NCI-H146 treated with DMSO at 0.1 percent for 48 hours (cell line): ENCODE measurements around the gene MRPS10.
"Not testable (repeated sequence)": the region's sequence is repeated elsewhere in the genome, so short reads cannot be mapped to it uniquely, and the experiment has no call there.

ENCODE experiments used
- DNase-seq: peaks from one replicate; lab custom pipeline; 2025; ENCODE audit not compliant: unreplicated experiment; lab: John Stamatoyannopoulos, UW

The MRPS10 gene

DNA sequence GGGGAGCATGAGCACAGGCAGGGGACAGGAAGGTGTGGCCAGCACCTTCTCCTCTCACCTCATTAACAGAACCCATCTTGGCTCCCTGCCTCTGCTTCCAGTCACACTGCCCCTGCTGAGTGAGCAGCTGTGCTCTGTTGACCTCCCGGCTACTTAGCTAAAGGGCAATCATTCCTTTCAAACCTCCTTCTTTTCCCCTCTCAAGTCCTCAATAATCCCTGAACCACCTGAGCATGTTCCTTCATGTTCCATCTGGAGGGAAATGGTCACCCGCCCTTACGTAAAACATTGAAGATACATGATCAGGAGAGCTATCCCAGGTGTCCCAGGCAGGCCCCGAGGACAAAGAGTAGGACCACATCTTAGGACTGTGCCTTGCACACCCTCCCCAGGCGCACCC, 21.7 kb upstream of the MRPS10 start:
- no peak for DNase-seq

DNA sequence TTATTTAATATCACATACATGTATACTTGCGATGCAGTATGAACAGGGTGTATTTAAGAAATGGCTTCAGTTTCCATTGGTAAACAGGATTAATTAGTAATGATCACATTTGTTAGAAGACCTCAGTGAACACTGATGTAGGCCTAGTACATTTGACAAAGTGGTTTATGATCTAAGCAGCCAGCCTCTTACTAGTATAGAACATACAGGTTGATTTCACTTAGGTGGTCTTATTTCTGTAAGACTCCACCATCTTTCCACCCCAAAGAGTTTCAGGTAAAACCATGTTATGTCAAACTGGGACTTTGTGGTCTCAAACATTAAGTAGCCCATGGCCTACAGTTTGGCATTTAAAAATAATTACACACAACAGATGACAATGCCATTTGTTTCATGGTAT, 20.2 kb upstream of the MRPS10 start:
- DNase-seq, result no peak

DNA sequence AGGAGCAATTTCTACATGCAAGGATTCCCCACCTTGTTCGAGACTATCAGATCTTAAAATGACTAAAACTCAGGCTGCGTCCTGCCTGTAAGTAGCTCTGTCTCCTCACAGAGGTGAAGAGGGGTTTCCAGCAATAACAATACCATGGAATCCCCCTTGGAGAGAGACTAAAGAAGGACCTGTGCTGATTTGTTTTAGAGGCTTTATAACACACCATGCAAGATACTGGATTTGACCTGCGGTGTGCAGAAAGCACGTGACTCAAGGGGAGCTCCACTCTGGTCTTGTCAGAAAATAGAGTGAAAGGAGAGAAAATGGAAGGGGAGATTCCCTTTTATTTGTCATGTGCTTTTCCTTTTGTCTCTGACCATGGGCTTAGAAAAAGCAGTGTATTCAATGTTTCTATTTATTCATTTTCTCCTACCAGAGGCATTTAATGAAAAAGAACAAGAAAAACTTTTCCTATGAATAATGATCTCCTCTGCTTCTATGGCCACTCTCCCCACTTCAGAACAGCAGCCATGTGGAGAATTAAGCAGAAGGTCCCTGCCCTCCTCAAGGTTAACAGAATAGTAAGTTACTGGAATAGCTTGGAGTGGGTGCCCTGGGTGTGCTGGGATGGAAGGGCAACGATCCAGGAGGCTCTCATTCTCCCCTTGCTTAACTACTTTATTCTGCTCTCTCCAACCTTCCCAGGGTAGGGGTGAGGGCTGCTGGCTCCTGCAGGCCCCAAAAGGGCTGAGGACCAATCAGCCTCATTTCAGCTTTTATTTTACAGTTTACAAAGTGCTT, 19.2 kb upstream of the MRPS10 start:
- DNase-seq, result no peak

GRCh38 chr6:42236030-42236429, 18.4 kb upstream of the MRPS10 start:
- DNase-seq, result no peak

DNA sequence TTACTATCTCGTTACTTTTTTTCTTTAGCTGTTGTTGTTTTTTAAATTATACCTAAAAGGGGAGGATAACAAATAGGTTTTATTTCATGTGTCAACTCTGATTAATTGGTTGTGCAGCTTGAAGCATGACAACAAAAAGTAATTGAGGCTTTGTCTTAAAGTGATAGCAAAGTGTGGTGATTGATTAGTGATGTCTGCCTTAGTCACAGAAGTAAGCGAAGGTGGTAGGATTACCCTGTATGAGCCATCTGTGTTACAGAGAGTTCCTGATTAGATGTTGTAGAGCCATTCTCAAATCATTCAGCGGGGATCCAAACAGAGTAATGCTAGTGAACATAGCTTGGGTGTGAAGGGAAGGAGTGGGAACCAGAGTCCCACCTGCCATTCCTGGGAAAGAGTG, 14.4 kb upstream of the MRPS10 start:
- no peak for DNase-seq

DNA sequence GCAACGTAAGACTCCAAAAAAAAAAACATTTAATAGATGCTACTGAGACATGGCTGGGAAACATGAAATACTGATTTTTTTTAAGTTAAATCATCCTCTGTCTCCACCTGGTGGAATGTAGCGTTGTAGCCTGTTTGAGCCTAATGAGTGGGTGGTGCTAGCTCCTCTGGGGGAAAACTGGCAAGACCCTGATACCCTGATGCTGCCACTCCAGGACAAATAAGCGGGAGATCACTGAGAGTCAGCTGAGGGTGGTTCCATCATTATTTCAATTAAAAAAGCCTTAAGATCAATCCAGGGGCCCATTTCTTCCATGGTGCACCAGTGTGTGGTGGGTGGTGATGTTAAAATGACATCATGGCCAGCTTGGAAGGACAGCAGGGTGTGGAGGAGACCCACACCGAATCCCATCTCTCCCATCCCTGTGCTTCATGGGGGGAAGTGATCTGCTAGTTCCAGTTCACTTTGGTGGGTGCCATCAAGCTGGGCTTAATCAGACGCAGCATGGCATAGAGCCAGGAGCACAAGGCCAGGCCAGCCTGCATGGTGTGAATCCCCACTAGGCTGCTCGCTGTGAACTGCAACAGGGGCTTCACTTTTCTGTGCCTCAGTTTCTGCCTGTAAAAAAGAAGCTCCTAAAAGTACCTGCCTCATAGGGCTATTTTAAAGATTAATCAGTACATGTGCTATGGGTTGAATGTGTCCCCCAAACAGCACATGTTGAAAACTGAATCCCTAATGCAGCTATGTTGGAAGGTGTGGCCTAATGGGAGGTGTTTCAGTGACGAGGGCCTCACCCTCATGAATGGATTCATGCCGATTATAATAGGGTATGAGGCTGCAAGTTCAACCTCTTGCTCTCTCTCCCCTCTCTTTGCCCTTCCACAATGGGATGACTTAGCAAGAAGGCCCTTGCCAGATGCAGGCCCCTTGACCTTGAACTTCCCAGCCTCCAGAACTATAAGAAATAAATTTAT, 13.0 kb upstream of the MRPS10 start:
- DNase-seq, result no peak

DNA sequence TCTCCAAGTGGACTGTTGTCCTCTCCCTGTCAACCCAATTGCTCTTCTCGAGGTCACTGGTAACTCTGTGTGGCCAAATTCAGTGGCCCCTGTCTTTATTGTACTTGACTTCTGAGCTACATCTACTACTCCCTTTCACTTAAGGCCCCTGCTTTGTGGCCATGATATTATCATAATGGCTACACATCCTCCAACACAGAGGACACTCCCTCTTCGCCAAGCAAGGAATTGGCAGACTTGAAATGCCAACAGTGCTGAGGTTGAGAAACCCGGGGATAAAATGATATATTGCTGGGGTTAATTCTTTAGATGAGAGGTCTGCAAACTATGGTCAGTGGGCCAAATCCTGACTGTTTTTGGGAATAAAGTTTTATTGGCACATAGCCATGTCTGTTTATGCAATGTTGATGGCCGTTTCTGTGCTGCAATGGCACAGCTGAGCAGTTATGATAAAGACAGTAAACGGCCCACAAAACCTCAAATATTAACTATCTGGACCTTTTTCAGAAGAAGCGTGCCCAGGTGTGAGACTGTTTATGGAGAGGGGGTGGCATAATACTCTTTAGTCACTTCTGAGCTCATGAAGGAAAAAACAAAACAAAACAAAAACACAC, 12.0 kb upstream of the MRPS10 start:
- DNase-seq, result no peak

DNA sequence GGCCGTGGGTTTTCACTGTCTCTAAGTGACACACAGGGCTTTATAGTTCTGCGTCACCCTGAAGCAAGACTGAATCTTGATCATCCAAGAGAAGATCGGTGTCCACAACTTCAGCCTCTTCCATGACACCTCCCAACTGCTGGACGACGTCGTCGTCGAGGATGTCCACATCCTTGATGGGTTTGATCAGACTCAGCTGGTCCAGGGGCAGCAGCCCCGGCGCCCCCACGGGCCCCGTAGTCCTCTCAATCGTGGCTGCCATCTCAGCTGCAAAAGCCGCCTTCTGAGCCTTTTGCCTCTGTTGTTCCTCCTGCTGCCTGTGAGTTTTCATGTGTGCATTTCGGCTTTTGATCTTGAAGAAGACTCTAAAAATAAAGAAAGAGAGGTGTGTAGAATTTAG, 10.6 kb upstream of the MRPS10 start:
- DNase-seq, result no peak

DNA sequence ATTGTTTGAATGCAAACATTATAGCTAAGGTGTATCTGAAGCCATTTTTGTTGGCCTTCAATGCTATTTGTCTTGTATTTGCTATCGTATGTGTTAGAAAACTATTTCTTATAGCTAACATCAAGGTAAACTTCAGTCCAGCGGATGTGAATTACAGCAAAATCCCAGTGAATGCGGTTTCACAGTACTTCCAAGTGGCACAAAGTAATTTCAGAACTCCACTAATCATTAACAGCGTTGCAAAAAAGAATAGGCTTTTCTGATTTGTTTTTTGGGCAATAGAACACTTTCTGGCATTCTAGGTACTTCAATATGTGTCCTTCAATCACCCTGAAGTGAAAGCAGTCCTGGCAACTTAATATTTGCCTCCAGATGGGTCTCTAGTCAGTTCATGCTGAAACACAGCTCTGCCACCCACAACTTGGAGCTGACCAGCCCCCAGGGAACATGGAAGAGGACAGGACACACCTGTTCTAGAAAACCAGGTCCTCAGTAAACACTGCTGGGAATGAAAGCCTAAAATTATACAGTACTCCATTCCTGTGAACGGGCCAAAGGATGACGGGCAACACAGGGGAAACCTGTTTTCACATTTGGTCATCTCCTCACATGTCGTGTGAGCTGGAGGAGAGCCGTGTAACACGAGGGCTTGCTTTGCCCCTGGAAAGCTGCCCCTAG, 9.7 kb upstream of the MRPS10 start:
- DNase-seq, result no peak

DNA sequence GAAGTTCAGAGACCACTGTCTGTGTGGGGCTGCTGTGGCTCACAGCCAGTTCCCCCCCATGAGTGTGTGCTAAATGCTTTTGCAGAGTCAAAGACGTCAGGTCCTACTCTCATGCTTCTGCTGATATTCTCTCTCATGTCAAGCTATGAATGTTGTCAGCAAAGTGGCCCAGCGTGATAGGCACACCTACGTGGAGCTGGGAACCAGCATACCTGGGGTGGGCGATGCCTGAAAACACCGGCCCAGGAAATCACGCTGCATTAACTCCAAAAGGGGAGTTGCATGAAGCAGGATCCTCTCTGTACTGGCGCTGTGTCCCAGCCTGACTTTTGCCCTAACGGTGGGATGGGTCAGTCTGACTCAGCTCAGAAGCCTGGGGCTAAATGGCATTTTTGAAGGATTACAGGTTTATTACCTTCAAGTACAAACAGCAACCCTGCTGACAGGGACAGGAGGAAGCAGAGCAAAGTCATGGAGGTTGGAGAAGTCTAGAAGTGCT, 9.0 kb upstream of the MRPS10 start:
- DNase-seq, result no peak

- no peak for DNase-seq
Observed at GRCh38 chr6:42226161-42226611, 8.5 kb upstream of the MRPS10 start.

DNA sequence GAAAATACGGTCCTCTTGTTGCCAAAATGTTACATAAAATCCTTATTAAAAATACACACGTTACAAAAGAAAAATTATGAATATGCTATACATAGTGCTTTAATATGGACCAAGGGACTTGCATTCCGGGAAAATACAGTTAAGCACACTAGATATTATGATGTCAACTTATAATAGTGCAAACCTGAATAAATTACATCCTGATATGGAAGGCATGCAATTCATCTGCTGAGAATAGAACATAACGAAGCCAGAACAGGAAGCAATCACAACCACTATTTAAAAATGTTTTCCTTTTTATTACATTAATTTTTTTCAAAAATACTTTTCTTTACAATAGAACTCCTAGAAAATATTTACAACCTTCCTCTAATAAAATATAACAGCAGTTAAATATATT, 7.8 kb upstream of the MRPS10 start:
- no peak for DNase-seq

DNA sequence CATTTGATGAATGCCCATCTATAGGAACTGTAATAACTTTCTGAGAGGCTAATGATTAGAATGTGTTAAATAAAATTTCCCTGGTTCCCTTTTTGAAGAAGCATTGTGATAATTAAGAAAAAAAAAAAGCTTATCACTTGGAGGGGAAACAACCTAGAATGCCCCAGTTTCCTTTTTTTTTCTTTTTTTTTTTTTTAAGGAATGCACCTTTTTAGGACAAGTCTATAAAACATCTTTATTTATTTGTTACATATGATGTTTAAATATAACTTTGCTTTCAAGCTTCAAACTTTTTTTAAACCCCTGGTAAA, 7.3 kb upstream of the MRPS10 start:
- DNase-seq, result no peak

GRCh38 chr6:42224222-42225028, 6.8 kb upstream of the MRPS10 start:
- DNase-seq, result no peak

- no peak for DNase-seq
Observed at GRCh38 chr6:42222448-42222847, 4.8 kb upstream of the MRPS10 start.

- no peak for DNase-seq
Observed at GRCh38 chr6:42221546-42221945, 3.9 kb upstream of the MRPS10 start.

GRCh38 chr6:42220807-42221206, 3.1 kb upstream of the MRPS10 start:
- no peak for DNase-seq

DNA sequence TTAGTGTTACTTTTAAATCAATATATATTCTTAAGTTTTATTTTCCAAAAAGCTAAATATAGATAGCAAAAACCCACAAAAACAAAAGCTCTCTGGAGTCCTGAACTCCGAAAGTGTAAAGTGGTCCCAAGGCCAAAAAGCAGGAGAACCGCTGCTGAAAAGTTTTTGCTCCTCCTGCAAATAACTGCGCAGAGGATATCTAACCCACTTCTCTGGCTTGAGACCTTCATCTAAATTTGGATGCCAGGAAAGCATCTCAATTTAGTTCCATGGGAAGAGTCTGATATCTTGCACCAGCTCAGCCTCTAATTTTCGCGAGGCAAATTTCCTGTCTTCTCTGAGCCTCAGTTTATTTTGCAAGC, 523 bp downstream of the MRPS10 start:
- no peak for DNase-seq

DNA sequence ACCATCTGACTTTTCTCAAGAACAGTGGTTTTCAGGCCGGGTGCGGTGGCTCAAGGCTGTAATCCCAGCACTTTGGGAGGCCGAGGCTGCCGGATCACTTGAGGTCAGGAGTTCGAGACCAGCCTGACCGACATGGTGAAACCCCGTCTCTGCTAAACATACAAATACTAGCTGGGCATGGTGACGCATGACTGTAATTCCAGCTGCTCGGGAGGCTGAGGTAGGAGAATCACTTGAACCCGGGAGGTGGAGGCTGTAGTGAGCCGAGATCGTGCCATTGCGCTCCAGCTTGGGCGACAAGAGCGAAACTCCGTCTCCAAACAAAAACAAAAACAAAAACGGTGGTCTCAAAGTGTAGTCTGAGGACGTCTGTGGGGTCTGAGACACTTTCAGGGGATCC, 1.2 kb downstream of the MRPS10 start:
- DNase-seq, result not testable (repeated sequence)

DNA sequence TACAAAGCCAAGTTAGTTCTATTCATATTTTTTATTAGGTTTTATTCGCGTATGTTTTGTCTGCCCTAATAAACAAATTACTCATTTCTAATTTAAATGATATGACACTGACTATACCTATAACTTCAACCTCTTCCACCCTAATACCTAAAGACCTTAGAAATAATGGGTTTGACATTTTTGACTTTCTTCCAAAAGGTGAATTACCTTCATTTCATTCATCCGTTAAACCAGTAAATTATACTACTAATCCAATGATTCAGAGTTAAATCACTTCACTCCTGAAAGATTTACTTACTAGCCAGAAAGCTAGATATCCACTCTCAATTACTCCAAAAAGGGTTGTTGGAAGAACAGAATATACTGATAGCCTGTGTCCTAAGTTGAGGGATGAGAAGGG, 5.2 kb downstream of the MRPS10 start:
- no peak for DNase-seq
